H1 (cell line): ENCODE measurements around the gene OR52E8. TPM values are rescaled to one million over a fixed set of nuclear protein-coding genes. Genes with fewer than 3 reads are reported as not detected.

ENCODE experiments used
- CTCF ChIA-PET: fragments of 300-600 bp; sonication (Branson Sonifier 250); formaldehyde crosslinking; loops from one replicate; lab custom pipeline; 2021; ENCODE audit not compliant: partially characterized antibody; lab: Charles Lee
- POLR2A ChIA-PET: fragments of 300-600 bp; sonication (Branson Sonifier 250); formaldehyde crosslinking; loops from one replicate; lab custom pipeline; 2021; ENCODE audit warnings: inconsistent platforms; ENCODE audit not compliant: partially characterized antibody; lab: Charles Lee
- DNase-seq, 2 experiments: peaks; one replicate each; pipeline versions ENCODE4 v3.0.0 to v3.0.0-alpha.2; 2010 to 2022; ENCODE audit warnings: low spot score in 2 of 2, low read depth in 1 of 2, mixed read lengths in 1 of 2
- FAIRE-seq: peaks from 2 replicates; lab custom pipeline; 2011; peaks lifted over from hg19 to GRCh38; lab: Jason Lieb, UNC
- H2AFZ ChIP-seq: 2 replicates; pipeline ENCODE4 v1.8.1; 2012; ENCODE audit warnings: low read length, inconsistent platforms
- H2AK5ac ChIP-seq: 2 replicates; pipeline ENCODE4 v1.6.1; 2013; ENCODE audit warnings: low read depth, low read length
- H2BK120ac ChIP-seq: replicated peaks from 2 replicates; pipeline ENCODE3; 2013; ENCODE audit warnings: low read depth, low read length, inconsistent platforms
- H2BK12ac ChIP-seq: 2 replicates; pipeline ENCODE4 v1.6.1; 2013; ENCODE audit warnings: low read depth, low read length
- H2BK15ac ChIP-seq: 2 replicates; pipeline ENCODE4 v1.6.1; 2013; ENCODE audit warnings: low read length
- H2BK20ac ChIP-seq: 2 replicates; pipeline ENCODE4 v1.6.1; 2013; ENCODE audit warnings: low read length
- H2BK5ac ChIP-seq: 2 replicates; pipeline ENCODE4 v1.6.1; 2013; ENCODE audit warnings: low read depth, low read length
- H3K14ac ChIP-seq: 2 replicates; pipeline ENCODE4 v1.6.1; 2013; ENCODE audit warnings: inconsistent platforms; ENCODE audit not compliant: insufficient read length
- H3K18ac ChIP-seq: 2 replicates; pipeline ENCODE4 v1.6.1; 2013; ENCODE audit warnings: low read length; ENCODE audit errors: extremely low read depth
- H3K23ac ChIP-seq: 2 replicates; pipeline ENCODE4 v1.6.1; 2013; ENCODE audit warnings: inconsistent platforms; ENCODE audit not compliant: insufficient read length
- H3K23me2 ChIP-seq: 2 replicates; pipeline ENCODE4 v1.6.1; 2013; ENCODE audit warnings: low read depth, low read length
- H3K27ac ChIP-seq: 2 replicates; pipeline ENCODE4 v1.6.1; 2011; ENCODE audit warnings: low read depth, low read length, inconsistent platforms
- H3K27me3 ChIP-seq, 4 experiments: replicated peaks in 1 of 4; 1 replicate in 1 of 4; 2 replicates in 3 of 4; pipeline versions ENCODE4 v1.6.1 to v1.8.1; 2011 to 2013; ENCODE audit warnings: low read length in 3 of 4, mild to moderate bottlenecking in 3 of 4, inconsistent platforms in 2 of 4, mixed read lengths in 2 of 4, moderate library complexity in 1 of 4; ENCODE audit not compliant: control insufficient read depth in 3 of 4, insufficient read depth in 3 of 4; ENCODE audit errors: extremely low read depth in 1 of 4
- H3K36me3 ChIP-seq, 4 experiments: 2 replicates each; pipeline versions ENCODE4 v1.6.1 to v1.8.1; 2011 to 2013; ENCODE audit warnings: mild to moderate bottlenecking in 4 of 4, low read length in 3 of 4, moderate library complexity in 2 of 4, control low read depth in 1 of 4, inconsistent platforms in 1 of 4; ENCODE audit not compliant: insufficient read depth in 4 of 4, control insufficient read depth in 2 of 4
- H3K4ac ChIP-seq: replicated peaks from 2 replicates; pipeline ENCODE3; 2013; ENCODE audit warnings: low read length, low read depth, mixed read lengths, inconsistent platforms; ENCODE audit not compliant: insufficient read length
- H3K4me1 ChIP-seq, 4 experiments: replicated peaks in 1 of 4; 1 replicate in 1 of 4; 2 replicates in 3 of 4; pipeline versions ENCODE4 v1.6.1 to v1.8.1; 2011 to 2013; ENCODE audit warnings: low read length in 3 of 4, inconsistent platforms in 2 of 4, mixed read lengths in 1 of 4; ENCODE audit not compliant: insufficient read depth in 4 of 4, control insufficient read depth in 3 of 4
- H3K4me2 ChIP-seq, 2 experiments: 2 replicates each; pipeline versions ENCODE4 v1.6.1 to v1.8.1; 2011 to 2013; ENCODE audit warnings: low read depth in 2 of 2, low read length in 2 of 2, control low read depth in 1 of 2, inconsistent platforms in 1 of 2, mild to moderate bottlenecking in 1 of 2; ENCODE audit not compliant: insufficient read depth in 1 of 2
- H3K4me3 ChIP-seq, 4 experiments: fragments of 200-600, 300-600 bp in 1 of 4; sonication (generic), shearing (Covaris generic), sonication (Bioruptor Twin) in 1 of 4; 2 replicates each; pipeline versions ENCODE4 v1.5.1 to v1.8.1; 2011 to 2016; ENCODE audit warnings: low read length in 4 of 4, low read depth in 3 of 4, control low read depth in 2 of 4, inconsistent platforms in 2 of 4, mild to moderate bottlenecking in 2 of 4, mixed read lengths in 1 of 4, moderate library complexity in 1 of 4; ENCODE audit not compliant: insufficient read depth in 2 of 4; ENCODE audit errors: extremely low read depth in 1 of 4
- H3K56ac ChIP-seq: replicated peaks from 2 replicates; pipeline ENCODE3; 2013; ENCODE audit warnings: low read depth, mild to moderate bottlenecking, mixed read lengths, low read length, inconsistent platforms; ENCODE audit not compliant: insufficient read length
- H3K79me1 ChIP-seq: 2 replicates; pipeline ENCODE4 v1.6.1; 2013; ENCODE audit warnings: low read depth, low read length, control low read depth
- H3K79me2 ChIP-seq, 2 experiments: 2 replicates each; pipeline versions ENCODE4 v1.6.1 to v1.8.1; 2012 to 2013; ENCODE audit warnings: low read length in 2 of 2, mild to moderate bottlenecking in 2 of 2, inconsistent platforms in 1 of 2; ENCODE audit not compliant: insufficient read depth in 2 of 2, control insufficient read depth in 1 of 2
- H3K9ac ChIP-seq, 4 experiments: replicated peaks in 1 of 4; 1 replicate in 1 of 4; 2 replicates in 3 of 4; pipeline versions ENCODE4 v1.6.1 to v1.8.1; 2011 to 2013; ENCODE audit warnings: low read depth in 3 of 4, low read length in 3 of 4, control low read depth in 2 of 4, mild to moderate bottlenecking in 2 of 4, moderate library complexity in 2 of 4, inconsistent platforms in 1 of 4; ENCODE audit errors: extremely low read depth in 1 of 4
- H3K9me3 ChIP-seq, 2 experiments: 2 replicates each; pipeline versions ENCODE4 v1.6.1 to v1.8.1; 2012 to 2013; ENCODE audit warnings: mild to moderate bottlenecking in 2 of 2, moderate library complexity in 2 of 2, control low read depth in 1 of 2, inconsistent platforms in 1 of 2, low read depth in 1 of 2, low read length in 1 of 2, mixed read lengths in 1 of 2; ENCODE audit not compliant: insufficient read depth in 2 of 2
- H4K20me1 ChIP-seq, 2 experiments: replicated peaks in 1 of 2; 2 replicates each; pipeline versions ENCODE3 to v1.8.1; 2011 to 2013; ENCODE audit warnings: inconsistent platforms in 2 of 2, low read length in 2 of 2, mild to moderate bottlenecking in 1 of 2; ENCODE audit not compliant: insufficient read depth in 2 of 2, control insufficient read depth in 1 of 2
- H4K5ac ChIP-seq: 2 replicates; pipeline ENCODE4 v1.6.1; 2013; ENCODE audit warnings: low read length, low read depth, mixed read lengths, inconsistent platforms; ENCODE audit not compliant: insufficient read length
- H4K8ac ChIP-seq: 2 replicates; pipeline ENCODE4 v1.8.0; 2013; ENCODE audit warnings: mild to moderate bottlenecking, moderate library complexity, low read length, inconsistent platforms; ENCODE audit not compliant: insufficient read depth; ENCODE audit errors: extremely low read depth
- H4K91ac ChIP-seq: replicated peaks from 2 replicates; pipeline ENCODE3; 2013; ENCODE audit warnings: low read length, mixed read lengths, inconsistent platforms; ENCODE audit not compliant: insufficient read length
- ASH2L ChIP-seq: fragments of 200-600, 300-600 bp; sonication (generic); IDR thresholded peaks from one replicate; pipeline ENCODE4 v1.7.1; 2017; ENCODE audit warnings: low read length
- ATF2 ChIP-seq: IDR thresholded peaks from 2 replicates; pipeline ENCODE4 v1.6.1; 2012; ENCODE audit warnings: low read length, inconsistent platforms
- CBX5 ChIP-seq: fragments of 300-800, 300-1000 bp; sonication (generic); IDR thresholded peaks from 2 replicates; pipeline ENCODE4 v1.7.1; 2016; ENCODE audit warnings: antibody characterized with exemption, low read length, low read depth
- GABPA ChIP-seq: IDR thresholded peaks from 2 replicates; pipeline ENCODE4 v1.6.1; 2011; ENCODE audit warnings: mild to moderate bottlenecking, low read length, moderate library complexity, borderline replicate concordance; ENCODE audit not compliant: insufficient read depth
- POLR2AphosphoS5 ChIP-seq: IDR thresholded peaks from 2 replicates; pipeline ENCODE4 v1.6.1; 2011; ENCODE audit warnings: low read depth, low read length
- SP1 ChIP-seq: IDR thresholded peaks from 2 replicates; pipeline ENCODE4 v1.6.1; 2011; ENCODE audit warnings: low read depth, low read length
- ZNF274 ChIP-seq: IDR thresholded peaks from 2 replicates; pipeline ENCODE4 v1.7.0; 2012; ENCODE audit warnings: low read length, borderline replicate concordance; ENCODE audit errors: extremely low read depth
- WGBS, 2 experiments: shearing (Covaris generic) in 1 of 2; methylation state at CpG; one replicate each; pipeline versions ENCODE4 v1.1.6 to v1.1.7; 2013 to 2015; ENCODE audit warnings: low lambda C conversion rate in 2 of 2, mixed read lengths in 2 of 2, inconsistent platforms in 1 of 2, low coverage in 1 of 2, missing lambda C conversion rate in 1 of 2; ENCODE audit not compliant: insufficient replicate concordance in 2 of 2, insufficient coverage in 1 of 2, insufficient read length in 1 of 2; ENCODE audit errors: extremely low coverage in 1 of 2, missing lambda C conversion rate in 1 of 2; 5-methylcytosine and 5-hydroxymethylcytosine counted together
- polyA plus RNA-seq, 7 experiments: library from polyadenylated mRNA; depleted of rRNA in 3 of 7; stranded (reverse) in 5 of 7; unstranded in 2 of 7; fragments of >200 nt in 5 of 7; fragments of 200-250 nt in 2 of 7; gene quantifications; 1 replicate in 5 of 7; 2 replicates in 1 of 7; 4 replicates in 1 of 7; pipeline versions ENCODE4 v1.2.1 to v1.2.3, GENCODE V29; 2011 to 2013; ENCODE audit warnings: missing spikeins in 2 of 7, mixed read lengths in 2 of 7
- total RNA-seq: library from RNA; stranded (reverse); fragmentation: NEBNext Ultra II Directional; extraction: Animal tissue kit (Norgen Biotek cat#: 25700); gene quantifications from 2 replicates; pipeline ENCODE4 v1.2.1, GENCODE V29; 2021

The OR52E8 gene
- total and polyA plus RNA-seq, 2 of the 8 experiments (the other 6 are each of a cell fraction or from before 2014, with no cell fraction given), result not detected

GRCh38 chr11:5809122-5809519, 48.4 kb downstream of the OR52E8 start:
- no peak overlapping the region for H2AK5ac ChIP-seq
- no peak overlapping the region for H2BK15ac ChIP-seq
- H3K4me1 ChIP-seq, result peaks cover 0 to 7% (median 1%) of the 10 kb centered on the region in 4 experiments; a peak in 2 of 7 replicates
- H4K8ac ChIP-seq, result no peak overlapping the region
- H3K9me3 ChIP-seq, result no peaks in the 10 kb centered on the region
- no peaks in the 10 kb centered on the region for H3K79me2 ChIP-seq
- peak overlapping the region; percentile 53 to 76 (median 73); a peak in 7 of 8 replicates for H3K4me3 ChIP-seq
- no peaks in the 10 kb centered on the region for H4K20me1 ChIP-seq
- H2BK120ac ChIP-seq, result no peak overlapping the region
- 73% methylated on average over 5 of the region's 5 CpGs; no CpG with 5 or more reads in 1 of the 2 experiments for WGBS, 2 experiments
- no peak overlapping the region for H3K27ac ChIP-seq
- CTCF ChIA-PET, result interaction anchor here (0.6 to 1.7 kb wide), 12 partner anchors 13 to 935 kb away, joined by 3 to 7 read pairs (median 4); no protein-coding TSS in a partner anchor
- H3K23me2 ChIP-seq, result peaks cover 5% of the 10 kb centered on the region; the same call in 1 of the 2 replicates
- no peaks in the 10 kb centered on the region for H3K79me1 ChIP-seq
- H3K27me3 ChIP-seq, result no peaks in the 10 kb centered on the region
- H3K23ac ChIP-seq, result no peak overlapping the region
- H4K5ac ChIP-seq, result no peak overlapping the region
- no peak overlapping the region for H3K56ac ChIP-seq
- H3K36me3 ChIP-seq, result no peaks in the 10 kb centered on the region
- DNase-seq (peak in 1 of 2 experiments; percentile 47), FAIRE-seq (no peak)
- no peak for TF ChIP-seq SP1
- no peak for TF ChIP-seq ATF2
- TF ChIP-seq ZNF274, result no peak
- no peak for TF ChIP-seq ASH2L
- no peak for TF ChIP-seq POLR2AphosphoS5
- TF ChIP-seq GABPA, result no peak
- no peak for TF ChIP-seq CBX5
- no peak overlapping the region for H4K91ac ChIP-seq
- POLR2A ChIA-PET, result no interaction called here
- no peak overlapping the region for H3K4ac ChIP-seq
- H3K9ac ChIP-seq, result peak overlapping the region in 1 of 4 experiments; percentile 64; a peak in 3 of 7 replicates
- H2BK5ac ChIP-seq, result no peak overlapping the region
- H2BK20ac ChIP-seq, result no peak overlapping the region
- H3K18ac ChIP-seq, result no peak overlapping the region; the same call in 1 of the 2 replicates
- 0 out of 2 replicates have a peak overlapping the region, but pooled peaks have one; percentile 1 for H2BK12ac ChIP-seq
- no peak overlapping the region for H3K14ac ChIP-seq
- H3K4me2 ChIP-seq, result peak overlapping the region; percentile 75 to 83
- peak overlapping the region; percentile 98 for H2AFZ ChIP-seq
